GM12878 (cell line): ENCODE measurements around the gene TEX9.

Source experiments
- CTCF ChIP-seq, 3 experiments: IDR thresholded peaks in 2 of 3; conservative IDR thresholded peaks in 1 of 3; 2 replicates each; pipeline ENCODE4 v1.5.1; 2011; ENCODE audit warnings: low read depth in 3 of 3, low read length in 3 of 3, mild to moderate bottlenecking in 3 of 3, control low read depth in 2 of 3, moderate library complexity in 2 of 3, inconsistent platforms in 1 of 3, mixed read lengths in 1 of 3; ENCODE audit not compliant: control insufficient read depth in 2 of 3, insufficient read depth in 1 of 3; ENCODE audit errors: extremely low read depth in 1 of 3
- GABPA ChIP-seq: IDR thresholded peaks from 2 replicates; pipeline ENCODE4 v1.6.1; 2014; ENCODE audit warnings: antibody characterized with exemption, low read depth, mild to moderate bottlenecking, inconsistent platforms
- ZSCAN29 ChIP-seq: fragments of 450-650 bp; IDR thresholded peaks from 2 replicates; pipeline ENCODE4 v1.6.1; 2017; ENCODE audit warnings: mild to moderate bottlenecking, moderate library complexity
- TF ChIP-seq, protein P1 (sequence below): fragments of 450-650 bp; IDR thresholded peaks from 2 replicates; pipeline ENCODE4 v1.6.1; 2017; ENCODE audit warnings: mild to moderate bottlenecking, moderate library complexity
- TF ChIP-seq, protein P2 (sequence below): IDR thresholded peaks from 2 replicates; pipeline ENCODE4 v1.6.1; 2011; ENCODE audit warnings: low read depth, mild to moderate bottlenecking, low read length, moderate library complexity, borderline replicate concordance; ENCODE audit errors: extremely low read depth

GRCh38 chr15:56393277-56393676 lies 28.1 kb downstream of the TEX9 start:
- no peak for TF ChIP-seq CTCF (IDR thresholded peaks at IDR 0.05 in 2 of 3, conservative IDR thresholded peaks at IDR 0.05 in 1 of 3; ENCODE audit: control insufficient read depth in 2 of 3, extremely low read depth in 1 of 3, insufficient read depth in 1 of 3, low read depth in 3 of 3, low read length in 3 of 3)
- no peak for TF ChIP-seq ZSCAN29
- no peak for TF ChIP-seq GABPA
- TF ChIP-seq, protein P1, sequence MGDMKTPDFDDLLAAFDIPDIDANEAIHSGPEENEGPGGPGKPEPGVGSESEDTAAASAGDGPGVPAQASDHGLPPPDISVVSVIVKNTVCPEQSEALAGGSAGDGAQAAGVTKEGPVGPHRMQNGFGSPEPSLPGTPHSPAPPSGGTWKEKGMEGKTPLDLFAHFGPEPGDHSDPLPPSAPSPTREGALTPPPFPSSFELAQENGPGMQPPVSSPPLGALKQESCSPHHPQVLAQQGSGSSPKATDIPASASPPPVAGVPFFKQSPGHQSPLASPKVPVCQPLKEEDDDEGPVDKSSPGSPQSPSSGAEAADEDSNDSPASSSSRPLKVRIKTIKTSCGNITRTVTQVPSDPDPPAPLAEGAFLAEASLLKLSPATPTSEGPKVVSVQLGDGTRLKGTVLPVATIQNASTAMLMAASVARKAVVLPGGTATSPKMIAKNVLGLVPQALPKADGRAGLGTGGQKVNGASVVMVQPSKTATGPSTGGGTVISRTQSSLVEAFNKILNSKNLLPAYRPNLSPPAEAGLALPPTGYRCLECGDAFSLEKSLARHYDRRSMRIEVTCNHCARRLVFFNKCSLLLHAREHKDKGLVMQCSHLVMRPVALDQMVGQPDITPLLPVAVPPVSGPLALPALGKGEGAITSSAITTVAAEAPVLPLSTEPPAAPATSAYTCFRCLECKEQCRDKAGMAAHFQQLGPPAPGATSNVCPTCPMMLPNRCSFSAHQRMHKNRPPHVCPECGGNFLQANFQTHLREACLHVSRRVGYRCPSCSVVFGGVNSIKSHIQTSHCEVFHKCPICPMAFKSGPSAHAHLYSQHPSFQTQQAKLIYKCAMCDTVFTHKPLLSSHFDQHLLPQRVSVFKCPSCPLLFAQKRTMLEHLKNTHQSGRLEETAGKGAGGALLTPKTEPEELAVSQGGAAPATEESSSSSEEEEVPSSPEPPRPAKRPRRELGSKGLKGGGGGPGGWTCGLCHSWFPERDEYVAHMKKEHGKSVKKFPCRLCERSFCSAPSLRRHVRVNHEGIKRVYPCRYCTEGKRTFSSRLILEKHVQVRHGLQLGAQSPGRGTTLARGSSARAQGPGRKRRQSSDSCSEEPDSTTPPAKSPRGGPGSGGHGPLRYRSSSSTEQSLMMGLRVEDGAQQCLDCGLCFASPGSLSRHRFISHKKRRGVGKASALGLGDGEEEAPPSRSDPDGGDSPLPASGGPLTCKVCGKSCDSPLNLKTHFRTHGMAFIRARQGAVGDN, result no peak
- TF ChIP-seq, protein P2, sequence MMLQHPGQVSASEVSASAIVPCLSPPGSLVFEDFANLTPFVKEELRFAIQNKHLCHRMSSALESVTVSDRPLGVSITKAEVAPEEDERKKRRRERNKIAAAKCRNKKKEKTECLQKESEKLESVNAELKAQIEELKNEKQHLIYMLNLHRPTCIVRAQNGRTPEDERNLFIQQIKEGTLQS, result no peak
